Left lung (tissue), 10 donors: Measurements from ENCODE around the gene SIRT4. TPM values are rescaled to one million over a fixed set of nuclear protein-coding genes. Genes with fewer than 3 reads are reported as not detected.

Experiments
- ATAC-seq: fragments of 200-7000 bp; cut with Tn5 transposase; one replicate; pipeline ENCODE4 v1.9.1; 2020; ENCODE audit warnings: moderate library complexity
- DNase-seq, 4 donors: peaks; one replicate each; pipeline ENCODE4 v3.0.0-alpha.2; 2013 to 2020
- H3K27ac ChIP-seq, 2 donors: fragments of 200-600 bp; sonication (generic) in 1 of 2; one replicate each; pipeline versions ENCODE4 v1.5.0 to v1.8.0; 2020 to 2021
- H3K27me3 ChIP-seq, 2 donors: fragments of 200-600 bp; sonication (generic) in 1 of 2; one replicate each; pipeline versions ENCODE4 v1.5.0 to v1.8.0; 2020 to 2021
- H3K36me3 ChIP-seq, 2 donors: fragments of 200-600 bp; sonication (generic) in 1 of 2; one replicate each; pipeline versions ENCODE4 v1.5.0 to v1.8.0; 2020 to 2021
- H3K4me1 ChIP-seq, 2 donors: fragments of 200-600 bp; one replicate each; pipeline ENCODE4 v1.8.0; 2021
- H3K4me3 ChIP-seq, 2 donors: fragments of 200-600 bp; sonication (generic) in 1 of 2; one replicate each; pipeline versions ENCODE4 v1.5.0 to v1.8.0; 2020 to 2021; ENCODE audit warnings: mild to moderate bottlenecking in 1 of 2
- H3K9me3 ChIP-seq, 2 donors: fragments of 200-600 bp; sonication (generic) in 1 of 2; one replicate each; pipeline versions ENCODE4 v1.5.0 to v1.8.0; 2020 to 2021
- intact Hi-C, 2 donors: fragments of 100-400 bp; cut with DNase I; formaldehyde crosslinking; loops; one replicate each; pipeline versions ENCODE4 v1.11.2 to v1.14.2; 2022
- polyA plus RNA-seq, 6 donors: library from polyadenylated mRNA; unstranded; fragments of 120-200 nt; gene quantifications; one replicate each; pipeline ENCODE4 v1.2.1, GENCODE V29; 2013; ENCODE audit not compliant: insufficient read length in 6 of 6
- total RNA-seq, 2 donors: library from RNA; stranded (reverse); fragmentation: NEBNext Ultra II Directional; extraction: Animal tissue kit (Norgen Biotek cat#: 25700); gene quantifications; one replicate each; pipeline ENCODE4 v1.2.1, GENCODE V29; 2021
- TF ChIP-seq, protein P1 (sequence below), 2 donors: fragments of 200-600 bp; sonication (generic) in 1 of 2; IDR thresholded peaks; one replicate each; pipeline versions ENCODE4 v1.5.0 to v1.8.0; 2021; ENCODE audit warnings: antibody characterized with exemption in 2 of 2
- donor health status: DM: no; HTN: yes; CAD: no.
- donor health status: DM: no; HTN: no; CAD: no.

Gene SIRT4
- total and polyA plus RNA-seq, 8 donors: 1.7 to 3.8 (median 2.8) TPM

DNA sequence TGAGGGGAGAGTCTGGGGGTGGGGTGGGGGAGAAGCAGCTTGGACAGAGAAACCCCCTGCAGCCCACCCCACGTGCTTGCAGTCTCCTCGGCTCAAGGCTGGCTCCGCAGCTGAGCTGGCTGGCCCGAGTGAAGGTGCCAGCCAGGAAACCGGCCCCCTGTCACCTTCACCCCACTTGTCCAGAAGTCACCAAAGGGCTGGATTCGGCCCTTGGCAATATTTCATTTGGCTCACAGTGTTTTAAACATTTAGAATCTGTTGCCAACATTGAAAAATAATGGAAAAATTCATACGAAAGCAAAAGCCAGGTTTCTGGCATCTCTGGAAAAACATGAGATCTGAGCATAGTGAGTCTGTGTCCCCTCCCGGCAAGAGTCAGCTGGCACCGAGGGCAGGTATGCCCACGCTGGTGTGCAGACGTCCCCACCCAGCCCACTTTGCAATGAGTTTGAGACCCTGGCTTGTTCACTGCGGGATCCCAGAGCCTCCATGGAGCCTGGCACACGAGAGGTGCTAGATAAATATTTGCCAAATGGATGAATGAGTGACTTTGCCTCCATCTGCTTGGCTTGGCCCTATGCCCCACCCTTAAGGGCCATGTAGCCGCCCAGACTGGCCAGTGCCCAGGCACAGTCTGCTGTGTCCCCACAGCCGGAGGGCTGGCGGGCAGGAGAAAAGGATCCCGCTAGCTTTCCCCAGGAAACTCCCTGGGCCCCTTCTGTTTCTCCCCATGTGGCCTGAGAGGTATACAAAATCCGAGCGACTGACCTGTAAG, 48.6 kb downstream of the SIRT4 start:
- TF ChIP-seq, protein P1, sequence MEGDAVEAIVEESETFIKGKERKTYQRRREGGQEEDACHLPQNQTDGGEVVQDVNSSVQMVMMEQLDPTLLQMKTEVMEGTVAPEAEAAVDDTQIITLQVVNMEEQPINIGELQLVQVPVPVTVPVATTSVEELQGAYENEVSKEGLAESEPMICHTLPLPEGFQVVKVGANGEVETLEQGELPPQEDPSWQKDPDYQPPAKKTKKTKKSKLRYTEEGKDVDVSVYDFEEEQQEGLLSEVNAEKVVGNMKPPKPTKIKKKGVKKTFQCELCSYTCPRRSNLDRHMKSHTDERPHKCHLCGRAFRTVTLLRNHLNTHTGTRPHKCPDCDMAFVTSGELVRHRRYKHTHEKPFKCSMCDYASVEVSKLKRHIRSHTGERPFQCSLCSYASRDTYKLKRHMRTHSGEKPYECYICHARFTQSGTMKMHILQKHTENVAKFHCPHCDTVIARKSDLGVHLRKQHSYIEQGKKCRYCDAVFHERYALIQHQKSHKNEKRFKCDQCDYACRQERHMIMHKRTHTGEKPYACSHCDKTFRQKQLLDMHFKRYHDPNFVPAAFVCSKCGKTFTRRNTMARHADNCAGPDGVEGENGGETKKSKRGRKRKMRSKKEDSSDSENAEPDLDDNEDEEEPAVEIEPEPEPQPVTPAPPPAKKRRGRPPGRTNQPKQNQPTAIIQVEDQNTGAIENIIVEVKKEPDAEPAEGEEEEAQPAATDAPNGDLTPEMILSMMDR (IDR thresholded peaks at IDR 0.05): no peak
- ATAC-seq (peak; percentile 91), DNase-seq (peak in 2 of 4 donors; percentile 67 to 82)
- intact Hi-C loops: loop anchor here in 1 of 2 donors (10.0 kb wide), 1 partner anchor 84 kb away; the partner anchor contains the start of gene COX6A1
- H3K27me3 ChIP-seq: no peaks in the 10 kb centered on the region
- no peak overlapping the region for H3K4me3 ChIP-seq
- no peaks in the 10 kb centered on the region for H3K9me3 ChIP-seq
- H3K27ac ChIP-seq: peak overlapping the region in 1 of 2 donors; percentile 3
- H3K4me1 ChIP-seq: no peaks in the 10 kb centered on the region
- H3K36me3 ChIP-seq: no peaks in the 10 kb centered on the region

DNA sequence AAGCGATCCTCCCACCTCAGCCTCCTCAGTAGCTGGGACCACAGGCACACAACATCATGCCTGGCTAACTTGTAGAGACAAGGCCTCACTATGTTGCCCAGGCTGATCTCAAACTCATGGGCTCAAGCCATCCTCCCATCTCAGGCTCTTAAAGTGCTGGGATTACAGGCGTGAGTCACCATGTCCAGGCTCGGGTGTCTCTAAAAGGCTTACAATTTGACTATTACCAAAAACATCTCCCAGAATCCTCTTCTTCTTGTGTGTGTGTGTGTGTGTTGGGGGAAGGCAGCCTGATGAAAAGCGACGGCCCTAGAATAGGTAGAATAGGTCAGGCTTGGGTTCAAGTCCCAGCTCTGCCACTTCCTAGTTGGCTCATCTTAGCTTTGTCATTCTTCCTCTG, 50.0 kb downstream of the SIRT4 start:
- no peak for ATAC-seq
- intact Hi-C loops: loop anchor here in 1 of 2 donors (10.0 kb wide), 1 partner anchor 83 kb away; the partner anchor contains the start of gene COX6A1

DNA sequence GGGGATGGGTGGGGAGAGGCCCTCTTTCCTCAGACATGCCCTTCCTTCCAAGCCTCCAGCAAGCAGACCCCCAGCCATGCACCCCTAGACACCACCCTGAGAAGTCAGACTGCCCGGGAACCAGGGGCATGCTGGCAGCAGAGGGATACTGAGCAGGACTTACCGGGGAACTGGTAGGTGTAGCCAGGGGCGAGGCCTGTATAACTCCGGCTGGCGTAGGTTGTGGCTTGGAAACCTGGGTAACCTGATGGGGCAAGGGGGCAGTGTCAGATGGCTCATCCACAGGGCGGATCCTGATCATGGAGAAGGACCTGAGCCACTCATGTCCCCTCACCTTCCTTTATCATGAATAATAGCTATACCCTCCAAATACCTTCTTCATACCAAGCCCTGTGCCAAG, 51.0 kb downstream of the SIRT4 start:
- Histone ChIP-seq H3K27ac (no peak overlapping the region), H3K9me3 (no peaks in the 10 kb centered on the region), H3K36me3 (no peaks in the 10 kb centered on the region), H3K27me3 (peaks cover 0 to 5% of the 10 kb centered on the region in 2 donors), H3K4me3 (no peak overlapping the region), H3K4me1 (no peaks in the 10 kb centered on the region)
- intact Hi-C loops: loop anchor here in 1 of 2 donors (10.0 kb wide), 1 partner anchor 82 kb away; the partner anchor contains the start of gene COX6A1
- TF ChIP-seq, protein P1 (IDR thresholded peaks at IDR 0.05): no peak
- no peak for DNase-seq
- no peak for ATAC-seq

More for the DNA sequence above, 50.0 kb downstream of the SIRT4 start:
- Histone ChIP-seq H3K27me3 (no peaks in the 10 kb centered on the region), H3K4me1 (no peaks in the 10 kb centered on the region), H3K36me3 (no peaks in the 10 kb centered on the region), H3K9me3 (no peaks in the 10 kb centered on the region), H3K4me3 (no peak overlapping the region), H3K27ac (no peak overlapping the region)
- no peak for DNase-seq
- TF ChIP-seq, protein P1 (IDR thresholded peaks at IDR 0.05): no peak

DNA sequence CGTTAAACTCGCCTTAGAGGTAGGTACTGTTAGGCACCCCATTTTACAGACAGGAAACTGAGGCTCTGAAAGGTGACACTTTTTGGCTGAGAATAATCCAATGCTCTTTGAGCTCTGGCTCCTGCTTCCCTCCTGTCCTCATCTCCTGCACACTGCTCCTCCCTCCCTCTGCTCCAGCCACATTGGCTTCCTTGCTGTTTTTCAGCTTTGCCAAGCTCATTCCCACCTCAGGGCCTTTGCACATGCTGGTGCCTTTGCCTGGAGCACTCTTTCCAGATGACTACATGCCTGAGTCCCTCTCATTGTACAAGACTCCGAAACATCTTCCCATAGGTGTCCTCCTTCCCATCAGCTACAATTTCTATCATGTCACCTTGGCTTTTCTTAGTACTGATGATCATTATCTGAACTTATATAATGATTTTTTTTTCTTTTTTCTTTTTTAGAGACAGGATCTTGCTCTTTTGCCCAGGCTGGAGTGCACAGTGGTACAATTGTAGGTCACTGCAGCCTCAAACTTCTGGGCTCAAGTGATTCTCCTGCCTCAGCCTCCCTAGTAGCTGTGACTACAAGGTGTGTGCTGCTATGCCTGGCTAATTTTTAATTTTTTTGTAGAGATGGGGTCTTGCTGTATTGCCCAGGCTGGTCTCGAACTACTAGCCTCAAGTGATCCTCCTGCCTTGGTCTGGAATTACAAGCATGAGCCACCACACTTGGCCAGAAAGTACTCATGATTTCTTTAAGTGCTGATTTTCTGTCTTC, 51.6 kb downstream of the SIRT4 start:
- TF ChIP-seq, protein P1 (IDR thresholded peaks at IDR 0.05): no peak
- H3K4me1 ChIP-seq: no peaks in the 10 kb centered on the region
- no peak for DNase-seq
- no peaks in the 10 kb centered on the region for H3K9me3 ChIP-seq
- H3K4me3 ChIP-seq: no peak overlapping the region
- H3K27me3 ChIP-seq: peaks cover 0 to 11% of the 10 kb centered on the region in 2 donors
- intact Hi-C loops: loop anchor here in 1 of 2 donors (10.0 kb wide), 1 partner anchor 81 kb away; the partner anchor contains the start of gene COX6A1
- no peaks in the 10 kb centered on the region for H3K36me3 ChIP-seq
- no peak overlapping the region for H3K27ac ChIP-seq
- no peak for ATAC-seq
